Stimulated activated CD8-positive, alpha-beta memory T cell treated with anti-CD3 and anti-CD28 coated beads, Interleukin-7, amount 100 ng/mL, for 24 hours (primary cell): ENCODE data around the gene PIGT.

ENCODE experiments used
- DNase-seq: peaks from one replicate; pipeline ENCODE4 v3.0.0-alpha.2; 2020; ENCODE audit warnings: low read depth

The PIGT gene

GRCh38 chr20:45427236-45428149 is 11.6 kb downstream of the PIGT start:
- no peak for DNase-seq

- no peak for DNase-seq
These were observed 13.7 kb downstream of the PIGT start for GRCh38 chr20:45429618-45430017.

GRCh38 chr20:45432294-45432693 is 16.4 kb downstream of the PIGT start:
- no peak for DNase-seq

- no peak for DNase-seq
These were observed 17.4 kb downstream of the PIGT start for GRCh38 chr20:45433316-45433715.

- no peak for DNase-seq
These were observed 18.0 kb downstream of the PIGT start for GRCh38 chr20:45433976-45434375.

GRCh38 chr20:45436732-45437485 is 21.0 kb downstream of the PIGT start:
- peak; percentile 78 for DNase-seq

- no peak for DNase-seq
These were observed 24.5 kb downstream of the PIGT start for GRCh38 chr20:45440424-45440823.

- no peak for DNase-seq
These were observed 25.1 kb downstream of the PIGT start for GRCh38 chr20:45440891-45441685.

GRCh38 chr20:45441746-45442145 is 25.8 kb downstream of the PIGT start:
- no peak for DNase-seq

GRCh38 chr20:45444050-45444449 is 28.1 kb downstream of the PIGT start:
- no peak for DNase-seq

- peak; percentile 9 for DNase-seq
These were observed 30.0 kb downstream of the PIGT start for GRCh38 chr20:45445805-45446562.

- DNase-seq = no peak
These were observed 32.3 kb downstream of the PIGT start for GRCh38 chr20:45448270-45448669.

GRCh38 chr20:45449528-45449927 is 33.6 kb downstream of the PIGT start:
- DNase-seq = no peak

- DNase-seq = no peak
These were observed 34.3 kb downstream of the PIGT start for GRCh38 chr20:45450097-45450818.

GRCh38 chr20:45452238-45452637 is 36.3 kb downstream of the PIGT start:
- DNase-seq = no peak

GRCh38 chr20:45452772-45453691 is 37.1 kb downstream of the PIGT start:
- no peak for DNase-seq

GRCh38 chr20:45456632-45457031 is 40.7 kb downstream of the PIGT start:
- no peak for DNase-seq

GRCh38 chr20:45459606-45460005 is 43.7 kb downstream of the PIGT start:
- DNase-seq = no peak

- DNase-seq = no peak
These were observed 45.3 kb downstream of the PIGT start for GRCh38 chr20:45461225-45461624.
